Hindlimb muscle (tissue), 1 donor: ENCODE measurements around the gene NDUFV3. TPM values are rescaled to one million over a fixed set of nuclear protein-coding genes. Genes with fewer than 3 reads are reported as not detected.
"Not testable (repeated sequence)": the region's sequence is repeated elsewhere in the genome, so short reads cannot be mapped to it uniquely, and the experiment has no call there.

Experiments
- DNase-seq: peaks from one replicate; pipeline ENCODE4 v3.0.0-alpha.2; 2013
- polyA plus RNA-seq: library from polyadenylated mRNA; unstranded; fragments of 120-200 nt; gene quantifications from one replicate; pipeline ENCODE4 v1.2.1, GENCODE V29; 2013; ENCODE audit not compliant: insufficient read length

NDUFV3 gene
- polyA plus RNA-seq, 1 donor, result 37.6 TPM

- DNase-seq, result no peak
Measured at GRCh38 chr21:42900446-42900845, 7.3 kb downstream of the NDUFV3 start.

DNA sequence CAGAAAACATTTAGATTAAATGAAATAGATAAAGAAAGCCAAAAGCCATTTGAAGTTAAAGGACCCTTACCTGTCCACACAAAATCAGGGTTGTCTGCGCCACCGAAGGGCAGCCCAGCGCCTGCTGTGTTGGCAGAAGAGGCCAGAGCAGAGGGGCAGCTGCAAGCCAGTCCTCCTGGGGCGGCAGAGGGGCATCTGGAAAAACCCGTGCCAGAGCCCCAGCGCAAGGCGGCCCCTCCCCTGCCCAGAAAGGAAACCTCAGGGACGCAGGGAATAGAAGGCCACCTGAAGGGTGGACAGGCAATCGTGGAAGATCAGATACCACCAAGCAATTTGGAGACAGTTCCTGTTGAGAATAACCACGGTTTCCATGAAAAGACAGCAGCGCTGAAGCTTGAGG, 10.7 kb downstream of the NDUFV3 start:
- no peak for DNase-seq

- no peak for DNase-seq
Measured at GRCh38 chr21:42905195-42905594, 12.1 kb downstream of the NDUFV3 start.

GRCh38 chr21:42906233-42906632, 13.1 kb downstream of the NDUFV3 start:
- DNase-seq, result no peak

DNA sequence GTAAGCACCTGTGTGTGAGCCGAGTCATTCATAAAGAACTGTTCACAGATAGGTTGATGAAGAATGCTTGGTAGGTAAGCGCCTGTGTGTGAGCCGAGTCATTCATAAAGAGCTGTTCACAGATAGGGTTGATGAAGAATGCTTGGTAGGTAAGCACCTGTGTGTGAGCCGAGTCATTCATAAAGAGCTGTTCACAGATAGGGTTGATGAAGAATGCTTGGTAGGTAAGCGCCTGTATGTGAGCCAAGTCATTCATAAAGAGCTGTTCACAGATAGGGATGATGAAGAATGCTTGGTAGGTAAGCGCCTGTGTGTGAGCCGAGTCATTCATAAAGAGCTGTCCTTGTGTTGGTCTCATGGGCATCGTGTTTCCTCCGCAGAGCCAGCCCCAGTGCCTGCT, 15.4 kb downstream of the NDUFV3 start:
- DNase-seq, result not testable (repeated sequence)

DNA sequence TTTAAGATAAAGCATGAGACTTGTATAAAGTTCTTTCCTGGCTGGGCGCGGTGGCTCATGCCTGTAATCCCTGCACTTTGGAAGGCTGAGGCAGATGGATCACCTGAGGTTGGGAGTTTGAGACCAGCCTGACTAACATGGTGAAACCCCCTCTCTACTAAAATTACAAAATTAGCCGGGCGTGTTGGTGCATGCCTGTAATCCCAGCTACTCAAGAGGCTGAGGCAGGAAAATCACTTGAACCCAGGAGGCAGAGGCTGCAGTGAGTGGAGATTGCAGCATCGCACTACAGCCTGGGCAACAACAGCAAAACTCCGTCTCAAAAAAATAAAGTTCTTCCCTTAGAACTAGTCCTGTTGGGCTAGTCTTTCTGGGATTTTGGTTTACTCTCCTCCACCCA, 18.8 kb downstream of the NDUFV3 start:
- DNase-seq, result not testable (repeated sequence)

DNA sequence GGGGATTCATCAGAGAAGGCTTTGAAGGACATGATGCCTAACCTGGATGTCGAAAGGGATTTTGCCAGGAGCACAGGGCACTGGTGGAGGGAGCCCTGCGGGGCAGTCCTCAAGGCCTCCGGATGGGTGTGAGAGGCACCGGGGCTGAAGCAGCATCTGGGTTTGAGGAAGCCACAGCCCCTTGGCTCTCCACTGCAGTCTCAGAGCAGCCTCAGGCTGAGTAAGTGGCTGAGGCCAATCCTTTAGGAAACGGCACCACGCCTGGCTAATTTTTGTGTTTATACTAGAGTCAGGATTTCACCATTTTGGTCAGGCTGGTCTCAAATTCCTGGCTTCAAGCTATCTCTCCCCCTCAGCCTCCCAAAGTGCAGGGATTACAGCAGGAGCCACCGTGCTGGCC, 20.4 kb downstream of the NDUFV3 start:
- DNase-seq, result no peak

DNA sequence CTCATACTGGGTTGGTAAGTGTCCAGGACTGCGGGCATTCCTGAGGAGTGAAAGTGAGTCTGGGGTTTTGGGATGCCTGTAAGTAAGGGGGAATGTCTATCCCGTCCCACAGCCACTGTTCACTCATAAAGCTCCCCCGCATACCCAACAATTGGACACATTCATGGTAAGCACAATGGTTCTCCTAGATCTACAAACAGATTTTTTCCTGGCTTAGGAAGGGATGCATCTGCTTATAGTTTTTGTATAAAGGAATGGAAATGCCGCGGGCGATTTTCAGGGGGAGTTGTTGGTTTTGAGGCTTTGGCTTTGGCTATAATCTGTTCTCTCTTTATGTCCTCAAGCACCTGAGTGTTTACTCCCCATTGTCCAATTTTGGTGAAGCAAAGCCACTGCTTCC, 25.2 kb downstream of the NDUFV3 start:
- no peak for DNase-seq

GRCh38 chr21:42921927-42922326, 28.8 kb downstream of the NDUFV3 start:
- DNase-seq, result no peak

- DNase-seq, result no peak
Measured at GRCh38 chr21:42922918-42923317, 29.8 kb downstream of the NDUFV3 start.

GRCh38 chr21:42923553-42924432, 30.7 kb downstream of the NDUFV3 start:
- peak; percentile 83 for DNase-seq

DNA sequence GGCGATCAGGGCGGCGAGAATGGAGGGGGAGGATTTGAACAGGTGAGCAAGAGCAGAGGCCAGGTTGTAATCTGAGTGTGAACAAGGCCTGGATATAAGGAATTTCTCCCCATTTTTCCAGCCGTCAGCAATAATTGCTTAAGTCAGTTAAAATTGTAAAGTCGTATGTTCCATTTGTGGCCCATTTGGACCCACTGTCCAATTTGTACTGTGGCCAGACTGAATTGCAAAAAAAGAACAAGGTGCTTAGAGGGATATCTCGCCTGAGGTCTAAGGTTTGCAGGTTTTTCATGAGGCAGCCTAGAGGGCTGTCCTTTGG, 31.3 kb downstream of the NDUFV3 start:
- no peak for DNase-seq

DNA sequence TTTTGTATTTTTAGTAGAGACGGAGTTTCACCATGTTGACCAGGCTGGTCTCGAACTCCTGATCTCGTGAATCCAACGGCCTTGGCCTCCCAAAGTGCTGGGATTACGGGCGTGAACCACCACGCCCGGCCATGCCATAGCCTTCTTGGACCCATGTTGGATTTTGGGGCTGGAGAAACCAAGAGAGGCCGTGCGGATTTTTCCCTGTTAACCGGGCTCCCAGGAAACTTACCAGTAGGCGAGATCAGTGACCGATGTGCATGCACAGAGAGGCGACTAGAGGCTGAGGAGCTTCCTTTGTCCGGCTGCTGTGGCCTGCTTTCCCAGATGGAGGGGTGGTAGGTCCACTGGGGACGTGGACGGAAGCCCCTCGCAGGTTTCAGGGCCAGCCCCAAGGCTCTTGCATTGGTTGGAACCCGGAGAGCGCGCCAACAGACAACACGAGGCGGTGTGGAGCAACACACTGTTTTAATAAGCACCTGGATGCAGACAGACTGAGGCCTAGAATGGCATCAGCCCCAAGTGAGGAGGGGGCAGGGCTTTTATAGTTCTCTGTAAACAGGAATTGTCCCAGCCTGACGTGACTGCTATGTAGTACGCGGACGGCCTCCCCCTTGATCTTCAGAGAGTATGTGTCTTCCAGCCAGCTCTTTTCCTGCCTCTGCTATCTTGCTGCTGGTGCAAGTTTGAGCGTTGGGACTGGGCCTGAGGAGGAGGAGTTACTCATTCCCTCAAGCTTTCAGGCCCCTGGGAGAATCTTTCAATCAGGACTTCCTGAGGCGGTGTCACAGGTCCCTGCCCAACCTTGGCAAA, 32.2 kb downstream of the NDUFV3 start, which contains the start of gene ERVH48-1:
TSS of gene ERVH48-1 (minus strand) at position 517 of the 813 bp plus-strand sequence. CDS start 6,624 bp downstream, outside the sequence.
- DNase-seq, result no peak

DNA sequence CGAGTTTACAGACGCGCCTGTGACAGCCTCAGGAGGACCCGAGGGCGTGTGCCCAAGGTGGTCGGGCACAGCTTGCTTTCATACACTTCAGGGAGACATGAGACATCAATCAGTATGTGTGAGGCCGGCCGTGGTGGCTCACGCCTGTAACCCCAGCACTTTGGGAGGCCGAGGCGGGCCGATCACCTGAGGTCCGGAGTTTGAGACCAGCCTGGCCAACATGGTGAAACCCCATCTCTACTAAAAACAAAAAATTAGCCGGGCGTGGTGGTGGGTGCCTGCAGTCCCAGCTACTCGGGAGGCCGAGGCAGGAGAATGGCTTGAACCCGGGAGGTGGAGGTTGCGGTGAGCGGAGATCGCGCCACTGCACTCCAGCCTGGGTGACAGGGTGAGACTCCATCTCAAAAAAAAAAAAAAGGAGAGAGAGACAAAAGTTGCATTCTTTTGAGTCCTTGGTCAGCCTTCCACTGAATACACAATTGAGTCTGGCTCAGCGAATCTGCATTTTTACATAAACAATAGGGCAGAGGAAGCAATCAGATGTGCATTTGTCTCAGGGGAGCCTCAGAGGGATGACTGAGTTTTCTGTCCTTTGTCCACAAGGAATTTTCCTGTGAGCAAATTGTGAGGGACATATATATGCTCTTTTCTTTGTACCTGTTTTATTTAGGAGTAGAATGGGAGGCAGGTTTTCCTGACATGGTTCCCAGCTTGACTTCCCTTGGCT, 34.5 kb downstream of the NDUFV3 start:
- DNase-seq, result not testable (repeated sequence)

- DNase-seq, result no peak
Measured at GRCh38 chr21:42929969-42930368, 36.9 kb downstream of the NDUFV3 start.

GRCh38 chr21:42931560-42932235, 38.6 kb downstream of the NDUFV3 start:
- no peak for DNase-seq

DNA sequence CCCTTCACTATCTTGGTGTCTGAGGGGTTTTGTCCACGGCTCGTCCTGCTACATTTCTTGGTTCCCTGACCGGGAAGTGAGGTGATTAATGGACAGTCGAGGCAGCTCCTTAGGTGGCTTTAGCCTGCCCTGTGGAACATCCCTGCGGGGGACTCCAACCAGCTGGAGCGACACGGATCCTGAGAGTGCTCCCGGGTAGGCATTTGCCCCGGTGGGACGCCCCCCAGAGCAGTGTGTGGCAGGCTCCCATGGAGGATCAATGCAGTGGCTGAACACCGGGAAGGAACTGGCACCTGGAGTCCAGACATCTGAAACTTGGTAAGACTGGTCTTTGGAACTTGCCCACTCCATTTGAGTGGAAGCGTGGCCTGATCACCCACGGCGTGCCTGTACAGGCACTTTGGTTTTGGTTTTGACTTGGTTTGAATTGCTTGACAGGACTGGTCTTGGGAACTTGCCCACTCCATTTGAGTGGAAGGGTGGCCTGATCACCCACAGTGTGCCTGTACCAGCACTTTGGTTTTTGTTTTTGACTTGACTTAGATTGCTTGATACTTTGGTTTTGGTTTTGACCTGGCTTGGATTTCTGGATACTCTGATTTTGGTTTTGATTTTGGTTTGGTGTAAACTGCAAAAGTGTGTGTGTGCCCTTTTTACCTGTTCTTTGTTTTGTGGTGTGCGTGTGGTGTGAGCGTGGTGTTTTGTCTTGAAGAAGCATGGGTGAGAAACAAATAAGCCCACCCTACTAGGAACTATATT, 39.4 kb downstream of the NDUFV3 start:
- DNase-seq, result not testable (repeated sequence)

GRCh38 chr21:42933137-42933970, 40.2 kb downstream of the NDUFV3 start:
- not testable (repeated sequence) for DNase-seq

DNA sequence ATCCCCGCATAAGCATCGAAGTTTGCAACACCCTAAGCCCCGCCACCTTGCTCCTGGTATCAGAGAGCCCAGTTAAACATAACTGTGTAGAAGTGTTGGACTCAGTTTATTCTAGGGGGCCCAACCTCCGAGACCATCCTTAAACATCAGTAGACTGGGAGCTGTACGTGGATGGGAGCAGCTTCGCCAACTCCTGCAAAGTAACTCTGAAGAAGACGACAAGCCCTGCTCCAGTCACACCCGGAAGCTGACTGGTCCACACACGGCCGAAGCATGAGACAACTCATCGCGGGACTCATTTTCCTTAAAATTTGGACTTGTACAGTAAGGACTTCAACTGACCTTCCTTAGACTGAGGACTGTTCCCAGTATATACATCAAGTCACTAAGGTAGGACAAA, 40.9 kb downstream of the NDUFV3 start:
- DNase-seq, result not testable (repeated sequence)

GRCh38 chr21:42936360-42936759, 43.3 kb downstream of the NDUFV3 start:
- not testable (repeated sequence) for DNase-seq
